Heart right ventricle (tissue), 16 donors: ENCODE results near the gene CHRD. TPM values are rescaled to one million over a fixed set of nuclear protein-coding genes. Genes with fewer than 3 reads are reported as not detected.

ENCODE experiments used
- ATAC-seq, 8 donors: fragments of 200-7000 bp; cut with Tn5 transposase; one replicate each; pipeline ENCODE4 v1.9.1; 2020; ENCODE audit warnings: mild to moderate bottlenecking in 8 of 8, moderate library complexity in 8 of 8, moderate number of reproducible peaks in 1 of 8
- DNase-seq, 2 donors: peaks; one replicate each; pipeline ENCODE4 v3.0.0-alpha.2; 2020
- H3K27ac ChIP-seq, 10 donors: fragments of 200-600 bp; sonication (generic) in 2 of 10; one replicate each; pipeline versions ENCODE4 v1.5.0 to v1.8.0; 2020 to 2022; ENCODE audit warnings: mild to moderate bottlenecking in 3 of 10
- H3K27me3 ChIP-seq, 7 donors: fragments of 200-600 bp; one replicate each; pipeline ENCODE4 v1.8.0; 2021 to 2022; ENCODE audit warnings: mild to moderate bottlenecking in 2 of 7
- H3K36me3 ChIP-seq, 9 donors: fragments of 200-600 bp; sonication (generic) in 1 of 9; one replicate each; pipeline versions ENCODE4 v1.5.0 to v1.8.0; 2020 to 2022; ENCODE audit warnings: mild to moderate bottlenecking in 2 of 9
- H3K4me1 ChIP-seq, 9 donors: fragments of 200-600 bp; sonication (generic) in 1 of 9; one replicate each; pipeline versions ENCODE4 v1.5.0 to v1.8.0; 2020 to 2022; ENCODE audit warnings: mild to moderate bottlenecking in 4 of 9
- H3K4me3 ChIP-seq, 10 donors: fragments of 200-600 bp; sonication (generic) in 2 of 10; one replicate each; pipeline versions ENCODE4 v1.5.0 to v1.8.0; 2020 to 2022; ENCODE audit warnings: mild to moderate bottlenecking in 7 of 10, moderate library complexity in 2 of 10
- H3K9me3 ChIP-seq, 11 donors: fragments of 200-600 bp in 10 of 11; sonication (generic) in 2 of 11; one replicate each; pipeline versions ENCODE4 v1.5.0 to v1.8.0; 2013 to 2022; ENCODE audit warnings: mild to moderate bottlenecking in 2 of 11, control low read depth in 1 of 11, moderate library complexity in 1 of 11
- CTCF ChIP-seq, 9 donors: fragments of 200-600 bp; sonication (generic) in 2 of 9; IDR thresholded peaks; one replicate each; pipeline versions ENCODE4 v1.5.0 to v1.8.0; 2021 to 2022; ENCODE audit warnings: antibody characterized with exemption in 9 of 9, mild to moderate bottlenecking in 5 of 9, moderate library complexity in 1 of 9
- WGBS, 2 donors: extraction: QIAGEN DNeasy Blood & Tissue Kit; methylation state at CpG; one replicate each; pipeline ENCODE4 v1.1.7; 2013; ENCODE audit warnings: inconsistent platforms in 1 of 2; 5-methylcytosine and 5-hydroxymethylcytosine counted together
- intact Hi-C, 10 donors: fragments of 100-400 bp; cut with DNase I; formaldehyde crosslinking; loops; one replicate each; pipeline versions ENCODE4 v1.11.1 to v1.14.2; 2022
- polyA plus RNA-seq, 2 donors: library from polyadenylated mRNA; stranded (reverse); fragments of 200-250 nt; gene quantifications; one replicate each; pipeline ENCODE4 v1.2.3, GENCODE V29; 2013
- total RNA-seq, 10 donors: library from RNA; stranded (reverse); fragmentation: NEBNext Ultra II Directional in 3 of 10; extraction: Animal tissue kit (Norgen Biotek cat#: 25700) in 3 of 10; gene quantifications; one replicate each; pipeline versions ENCODE4 v1.2.1 to v1.2.4, GENCODE V29; 2021 to 2023
- donor health status: Arrhythmogenic right ventricular cardiomyopathy.
- donor health status: ischemic (EF 13 %, LVEDD 7.1; RV severe dilation, severe dysfunction).
- donor health status: healthy with polysubstance abuse.
- donor health status: DM: no; HTN: yes; CAD: no.
- donor health status: DM: no; HTN: no; CAD: no.
- donor health status: ischemic (EF 25% LVEDD 6.9; RV normal size, moderate dysfunction).
- donor health status: ischemic (EF 25% LVEDD 5.7; RV mildly dilated, moderate dysfunction).
- donor health status: healthy.
- donor health status: DM: yes; HTN: yes; CAD: no.
- donor health status: Ischemic cardiomyopathy.
- donor health status: ischemic (EF 35%, LVEDD 5.7; RV mildly dilated, moderate dysfunction).
- donor health status: nonischemic (EF 11% LVEDD 7.7; RV severe dilation, severe dysfunction).
- donor health status: DM: yes; HTN: yes; CAD: no.
- donor health status: PGD.
- donor health status: ischemic (EF 29% LVEDD 5.4; RV normal size, mild dysfunction).
- donor health status: nonischemic (EF 23%, LVEDD 6.1; RV moderate dilation, normal function).

CHRD gene
- total and polyA plus RNA-seq, 12 donors, result 1.4 to 17.3 (median 3.9) TPM

GRCh38 chr3:184351511-184352148 is 28.2 kb upstream of the CHRD start:
- TF ChIP-seq CTCF (IDR thresholded peaks at IDR 0.05), result no peak
- Histone ChIP-seq H3K27ac (no peak overlapping the region), H3K27me3 (no peaks in the 10 kb centered on the region), H3K9me3 (no peaks in the 10 kb centered on the region), H3K4me1 (peaks cover 0 to 5% (median 0%) of the 10 kb centered on the region in 9 donors), H3K4me3 (no peak overlapping the region), H3K36me3 (peaks cover 0 to 24% (median 0%) of the 10 kb centered on the region in 9 donors)
- 57 to 60% methylated on average over 9 of the region's 9 CpGs for WGBS, 2 donors
- ATAC-seq, result no peak
- DNase-seq, result no peak
- intact Hi-C loops, result loop anchor here in 1 of 10 donors (10.0 kb wide), 1 partner anchor 47 kb away; no protein-coding TSS in a partner anchor

- intact Hi-C loops, result loop anchor here in 1 of 10 donors (10.0 kb wide), 1 partner anchor 47 kb away; no protein-coding TSS in a partner anchor
- no peaks in the 10 kb centered on the region for H3K9me3 ChIP-seq
- ATAC-seq (no peak), DNase-seq (no peak)
- no peaks in the 10 kb centered on the region for H3K27me3 ChIP-seq
- H3K27ac ChIP-seq, result no peak overlapping the region
- peaks cover 0 to 5% (median 0%) of the 10 kb centered on the region in 9 donors for H3K4me1 ChIP-seq
- H3K36me3 ChIP-seq, result peaks cover 0 to 26% (median 0%) of the 10 kb centered on the region in 9 donors
- TF ChIP-seq CTCF (IDR thresholded peaks at IDR 0.05), result no peak
- no peak overlapping the region for H3K4me3 ChIP-seq
- 82 to 90% methylated on average over 15 of the region's 15 CpGs for WGBS, 2 donors
Observed at GRCh38 chr3:184352149-184352785, 27.6 kb upstream of the CHRD start.

GRCh38 chr3:184352897-184353545 is 26.8 kb upstream of the CHRD start:
- 91% methylated on average over 11 of the region's 11 CpGs for WGBS, 2 donors
- no peaks in the 10 kb centered on the region for H3K27me3 ChIP-seq
- H3K36me3 ChIP-seq, result peaks cover 0 to 33% (median 0%) of the 10 kb centered on the region in 9 donors
- no peak overlapping the region for H3K27ac ChIP-seq
- no peak for TF ChIP-seq CTCF (IDR thresholded peaks at IDR 0.05)
- no peaks in the 10 kb centered on the region for H3K9me3 ChIP-seq
- intact Hi-C loops, result loop anchor here in 1 of 10 donors (10.0 kb wide), 1 partner anchor 48 kb away; no protein-coding TSS in a partner anchor
- H3K4me3 ChIP-seq, result no peak overlapping the region
- no peak for DNase-seq
- H3K4me1 ChIP-seq, result peaks cover 0 to 5% (median 0%) of the 10 kb centered on the region in 9 donors
- ATAC-seq, result no peak

GRCh38 chr3:184353546-184353941 is 26.3 kb upstream of the CHRD start:
- intact Hi-C loops, result loop anchor here in 1 of 10 donors (10.0 kb wide), 1 partner anchor 49 kb away; no protein-coding TSS in a partner anchor
- Histone ChIP-seq H3K27me3 (no peaks in the 10 kb centered on the region), H3K27ac (no peak overlapping the region), H3K9me3 (no peaks in the 10 kb centered on the region), H3K36me3 (peaks cover 0 to 38% (median 0%) of the 10 kb centered on the region in 9 donors), H3K4me3 (no peak overlapping the region), H3K4me1 (peaks cover 0 to 5% (median 0%) of the 10 kb centered on the region in 9 donors)
- no peak for TF ChIP-seq CTCF (IDR thresholded peaks at IDR 0.05)
- ATAC-seq, result no peak
- no peak for DNase-seq
- 94 to 96% methylated on average over 11 of the region's 11 CpGs for WGBS, 2 donors
